GM12801 (cell line): ENCODE data around the gene VWA2.

Experiments
- TF ChIP-seq, protein P1 (sequence below): IDR thresholded peaks from one replicate; pipeline ENCODE4 v1.5.1; 2011; ENCODE audit warnings: control low read depth; ENCODE audit not compliant: insufficient read length; ENCODE audit errors: extremely low read depth

Gene VWA2

DNA sequence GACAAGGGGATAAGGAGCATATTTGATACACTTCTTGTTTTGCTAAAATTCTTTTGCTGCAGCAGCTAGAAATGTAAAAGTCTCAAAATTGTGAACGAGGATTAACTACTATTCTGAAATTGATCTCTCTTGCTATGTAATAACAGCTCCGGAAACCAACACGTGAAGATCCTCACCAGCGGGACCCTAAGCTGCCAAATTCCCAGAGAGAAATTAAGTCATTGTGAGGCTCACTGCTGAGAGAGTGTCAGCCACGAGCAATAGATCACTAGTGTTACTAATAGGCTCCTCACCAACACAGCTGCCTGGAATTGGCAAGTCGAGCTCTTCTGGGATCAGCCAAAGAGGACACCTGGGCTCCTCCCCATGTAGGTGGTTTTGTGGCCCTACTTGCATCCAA is 5.6 kb upstream of the VWA2 start:
- TF ChIP-seq, protein P1, sequence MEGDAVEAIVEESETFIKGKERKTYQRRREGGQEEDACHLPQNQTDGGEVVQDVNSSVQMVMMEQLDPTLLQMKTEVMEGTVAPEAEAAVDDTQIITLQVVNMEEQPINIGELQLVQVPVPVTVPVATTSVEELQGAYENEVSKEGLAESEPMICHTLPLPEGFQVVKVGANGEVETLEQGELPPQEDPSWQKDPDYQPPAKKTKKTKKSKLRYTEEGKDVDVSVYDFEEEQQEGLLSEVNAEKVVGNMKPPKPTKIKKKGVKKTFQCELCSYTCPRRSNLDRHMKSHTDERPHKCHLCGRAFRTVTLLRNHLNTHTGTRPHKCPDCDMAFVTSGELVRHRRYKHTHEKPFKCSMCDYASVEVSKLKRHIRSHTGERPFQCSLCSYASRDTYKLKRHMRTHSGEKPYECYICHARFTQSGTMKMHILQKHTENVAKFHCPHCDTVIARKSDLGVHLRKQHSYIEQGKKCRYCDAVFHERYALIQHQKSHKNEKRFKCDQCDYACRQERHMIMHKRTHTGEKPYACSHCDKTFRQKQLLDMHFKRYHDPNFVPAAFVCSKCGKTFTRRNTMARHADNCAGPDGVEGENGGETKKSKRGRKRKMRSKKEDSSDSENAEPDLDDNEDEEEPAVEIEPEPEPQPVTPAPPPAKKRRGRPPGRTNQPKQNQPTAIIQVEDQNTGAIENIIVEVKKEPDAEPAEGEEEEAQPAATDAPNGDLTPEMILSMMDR, result no peak

DNA sequence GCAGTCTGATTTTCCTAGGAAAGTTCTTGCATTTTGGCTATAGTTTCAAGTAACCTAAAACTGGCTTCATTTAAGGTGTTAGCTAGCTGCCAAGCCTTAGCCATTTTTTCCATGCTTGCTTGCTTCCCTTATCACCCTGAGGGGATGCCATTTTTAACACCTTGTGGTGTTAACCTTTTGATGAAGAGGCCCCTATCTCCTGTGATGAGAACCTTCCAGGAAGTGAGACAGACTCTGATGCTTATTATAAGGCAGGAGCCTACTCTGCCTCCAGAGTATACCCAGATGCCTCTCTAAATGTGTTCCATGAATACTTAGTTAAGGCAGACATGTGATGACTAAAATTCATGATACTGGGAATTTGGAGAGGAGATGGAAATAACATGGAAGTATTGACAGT is 4.9 kb upstream of the VWA2 start:
- TF ChIP-seq, protein P1, result no peak

DNA sequence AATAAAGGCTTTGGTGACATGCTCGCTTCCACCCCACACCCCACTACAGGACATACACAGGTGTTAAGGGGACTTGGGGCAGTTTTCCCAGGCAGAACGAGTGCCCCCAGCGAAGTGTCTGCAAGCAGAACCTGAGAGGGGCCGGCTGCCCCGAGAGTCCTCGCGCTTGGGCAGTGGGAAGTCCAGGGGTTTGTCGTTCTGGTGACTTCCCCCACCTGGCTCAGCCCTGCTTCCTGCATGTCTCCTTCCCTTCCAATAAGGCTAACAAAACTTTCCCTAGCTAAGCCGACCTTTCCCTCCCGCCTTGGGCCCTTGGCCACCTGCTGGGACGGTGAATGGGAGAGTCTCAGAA is 916 bp downstream of the VWA2 start:
- TF ChIP-seq, protein P1, result no peak

DNA sequence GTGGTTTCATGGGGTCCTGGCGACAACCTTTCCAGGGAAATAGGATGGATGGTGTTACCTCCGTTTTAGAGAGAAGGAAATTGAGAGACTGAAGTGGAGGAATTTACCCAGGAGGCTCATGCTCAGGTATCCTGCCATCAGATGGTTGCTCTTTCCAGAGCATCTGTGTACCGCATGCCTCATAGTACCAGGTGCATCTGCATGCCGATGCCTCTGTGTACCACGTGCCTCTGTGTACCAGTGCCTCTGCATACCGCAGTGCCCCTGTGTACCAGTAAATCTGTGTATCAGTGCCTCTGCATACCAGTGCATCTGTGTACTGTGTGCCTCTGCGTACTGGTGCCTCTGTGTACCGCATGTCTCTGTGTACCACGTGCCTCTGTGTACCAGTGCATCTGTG is 3.2 kb downstream of the VWA2 start:
- TF ChIP-seq, protein P1, result no peak

DNA sequence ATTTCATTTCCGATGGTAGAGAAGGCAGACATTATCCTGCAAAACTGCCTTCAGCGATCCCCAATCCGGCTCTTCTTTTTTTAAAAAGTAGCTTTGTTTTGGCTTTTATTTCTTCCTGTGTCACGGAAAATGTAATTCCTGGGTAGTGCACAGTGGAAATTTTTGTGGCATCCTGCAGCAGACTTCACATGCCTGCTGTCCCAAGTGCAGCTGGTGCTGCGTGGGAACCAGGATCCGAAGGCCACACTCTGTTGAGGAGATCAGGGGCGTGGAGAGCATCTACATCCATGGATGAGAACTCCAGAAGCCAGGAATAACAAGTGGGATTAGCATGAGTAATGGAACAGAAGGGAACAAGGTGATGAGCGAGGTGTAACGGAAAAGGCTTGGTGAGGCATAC is 4.6 kb downstream of the VWA2 start:
- TF ChIP-seq, protein P1, result no peak

DNA sequence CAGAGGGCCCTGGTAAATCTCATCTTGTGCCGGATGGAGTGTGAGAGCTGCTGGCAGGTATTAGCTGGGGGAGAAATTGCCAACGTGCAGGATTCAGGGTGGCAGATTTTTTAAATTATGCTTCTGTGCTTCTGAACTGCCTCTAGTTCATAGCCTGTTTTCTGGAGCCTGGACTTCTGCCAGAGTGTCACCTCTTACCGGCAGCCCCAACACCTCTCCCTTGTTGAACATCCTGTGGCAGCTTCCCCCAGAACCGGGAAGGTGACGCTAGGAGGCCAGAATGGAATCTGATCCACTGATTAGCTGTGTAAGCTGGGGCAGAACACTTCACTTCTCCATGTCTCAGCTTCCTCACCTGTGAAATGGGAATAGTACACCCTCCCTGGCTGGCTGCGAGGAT is 5.1 kb downstream of the VWA2 start:
- TF ChIP-seq, protein P1, result no peak

DNA sequence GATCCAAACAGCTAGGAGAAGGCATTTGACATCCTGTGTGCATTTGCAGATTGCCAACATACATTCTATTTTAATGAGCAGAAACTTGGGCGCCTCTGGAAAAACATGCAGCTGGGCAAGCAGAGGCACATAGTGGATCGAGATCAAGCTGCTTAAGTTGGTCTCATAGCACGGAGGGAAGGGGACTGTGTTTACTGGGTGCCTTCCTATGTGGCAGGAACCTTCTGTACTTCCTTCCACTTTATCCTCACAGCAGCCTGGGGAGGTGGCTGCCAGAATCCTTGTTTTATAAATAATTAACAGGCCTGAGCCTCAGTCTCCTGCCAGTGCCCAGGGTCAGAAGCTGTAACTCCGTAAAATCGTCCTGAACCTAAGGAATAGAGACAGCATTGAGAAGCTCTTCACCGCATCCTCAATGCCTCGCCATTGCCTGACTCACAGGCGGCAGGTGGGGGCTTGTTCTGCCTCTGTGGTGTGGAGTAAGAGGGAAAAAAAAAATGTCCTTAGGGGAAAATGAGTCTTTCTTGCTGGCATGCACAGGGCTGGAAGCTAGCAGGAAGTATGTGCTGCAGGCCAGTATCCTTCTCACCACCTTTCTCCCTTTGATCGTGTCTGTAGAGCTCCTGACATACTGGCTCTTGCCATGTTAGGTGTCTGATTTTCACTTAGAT is 6.2 kb downstream of the VWA2 start:
- TF ChIP-seq, protein P1, result no peak

DNA sequence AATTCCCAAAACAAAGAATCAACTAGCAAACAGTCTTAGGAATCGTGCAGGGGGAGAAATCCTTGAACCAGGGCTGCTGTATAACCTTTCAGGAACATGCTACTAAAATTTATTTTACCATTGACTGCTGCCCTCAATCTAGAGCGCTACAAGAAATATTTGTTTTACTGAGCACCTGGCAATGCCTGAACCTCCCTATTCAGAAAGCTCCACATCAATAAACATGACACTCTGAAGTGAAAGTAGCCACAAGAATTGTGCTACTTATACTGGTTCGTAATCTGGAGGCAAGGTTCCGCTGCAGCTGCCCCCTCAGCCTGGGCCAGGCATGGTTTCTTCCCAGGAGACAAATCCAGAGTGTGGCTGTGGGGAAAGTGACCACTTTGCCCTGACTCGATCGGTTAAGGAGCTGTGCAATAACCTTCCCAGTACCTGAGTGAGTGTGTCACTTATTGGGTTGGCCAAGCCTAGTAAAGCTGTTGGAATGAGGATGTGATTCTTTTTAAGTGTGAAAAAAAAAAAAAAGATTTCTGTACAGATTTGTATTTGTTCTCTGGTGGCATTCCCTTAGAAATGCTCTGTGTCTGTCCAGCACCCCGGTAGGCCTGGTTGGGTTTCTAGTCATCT is 7.7 kb downstream of the VWA2 start:
- TF ChIP-seq, protein P1, result no peak
